IgD-negative memory B cell (primary cell): Measurements from ENCODE around the gene ZP3. TPM values are rescaled to one million over a fixed set of nuclear protein-coding genes. Genes with fewer than 3 reads are reported as not detected.
"Not testable (repeated sequence)": the region's sequence is repeated elsewhere in the genome, so short reads cannot be mapped to it uniquely, and the experiment has no call there.

ENCODE experiments used
- H3K27ac Mint-ChIP-seq, 3 donors: one replicate each; pipeline ENCODE4 v1.8.0; 2020 to 2022; ENCODE audit warnings: mild to moderate bottlenecking in 3 of 3, mixed read lengths in 3 of 3, moderate library complexity in 1 of 3
- H3K27me3 Mint-ChIP-seq: one replicate; pipeline ENCODE4 v1.8.0; 2021; ENCODE audit warnings: mixed read lengths
- H3K36me3 Mint-ChIP-seq: one replicate; pipeline ENCODE4 v1.8.0; 2020; ENCODE audit warnings: mild to moderate bottlenecking, mixed read lengths
- H3K4me1 Mint-ChIP-seq, 3 donors: one replicate each; pipeline ENCODE4 v1.8.0; 2020 to 2022; ENCODE audit warnings: mixed read lengths in 3 of 3, mild to moderate bottlenecking in 1 of 3
- H3K4me3 Mint-ChIP-seq, 4 donors: one replicate each; pipeline ENCODE4 v1.8.0; 2020 to 2022; ENCODE audit warnings: mild to moderate bottlenecking in 4 of 4, mixed read lengths in 4 of 4, moderate library complexity in 3 of 4
- H3K9me3 Mint-ChIP-seq, 3 donors: one replicate each; pipeline ENCODE4 v1.8.0; 2020 to 2021; ENCODE audit warnings: mixed read lengths in 3 of 3, mild to moderate bottlenecking in 1 of 3
- polyA plus RNA-seq: library from polyadenylated mRNA; unstranded; fragments of 300-500 nt; fragmentation: Illumina TruSeq; gene quantifications from one replicate; pipeline ENCODE4 v1.2.3, GENCODE V29; 2021

The ZP3 gene
- polyA plus RNA-seq, 1 donor from 2014 or later: 4.1 TPM

GRCh38 chr7:76423666-76424412, 911 bp upstream of the ZP3 start:
- H3K27me3 Mint-ChIP-seq: peaks cover 8% of the 10 kb centered on the region
- H3K4me3 Mint-ChIP-seq: no peak overlapping the region
- no peak overlapping the region for H3K27ac Mint-ChIP-seq

GRCh38 chr7:76425156-76425555, 406 bp downstream of the ZP3 start:
- peak overlapping the region in 1 of 3 donors; percentile 54 for H3K27ac Mint-ChIP-seq
- H3K27me3 Mint-ChIP-seq: peaks cover 8% of the 10 kb centered on the region
- peaks cover 0 to 12% (median 12%) of the 10 kb centered on the region in 3 donors for H3K4me1 Mint-ChIP-seq
- peaks cover 0 to 3% (median 0%) of the 10 kb centered on the region in 3 donors for H3K9me3 Mint-ChIP-seq
- H3K4me3 Mint-ChIP-seq: no peak overlapping the region
- no peaks in the 10 kb centered on the region for H3K36me3 Mint-ChIP-seq

More at GRCh38 chr7:76423666-76424412, 911 bp upstream of the ZP3 start:
- Mint-ChIP-seq H3K36me3 (no peaks in the 10 kb centered on the region), H3K9me3 (peaks cover 0 to 4% (median 0%) of the 10 kb centered on the region in 3 donors), H3K4me1 (peaks cover 0 to 13% (median 10%) of the 10 kb centered on the region in 3 donors)

GRCh38 chr7:76425558-76425957, 808 bp downstream of the ZP3 start:
- H3K36me3 Mint-ChIP-seq, H3K27ac Mint-ChIP-seq, H3K27me3 Mint-ChIP-seq, H3K4me3 Mint-ChIP-seq, H3K9me3 Mint-ChIP-seq: not testable (repeated sequence)
- H3K4me1 Mint-ChIP-seq: peaks cover 0 to 12% (median 12%) of the 10 kb centered on the region in 3 donors

- Mint-ChIP-seq H3K36me3 (no peaks in the 10 kb centered on the region), H3K9me3 (no peaks in the 10 kb centered on the region), H3K4me1 (peaks cover 0 to 12% (median 12%) of the 10 kb centered on the region in 3 donors), H3K27me3 (peaks cover 8% of the 10 kb centered on the region), H3K4me3 (no peak overlapping the region), H3K27ac (no peak overlapping the region)
Measured at GRCh38 chr7:76426246-76426645, 1.5 kb downstream of the ZP3 start.

- no peaks in the 10 kb centered on the region for H3K9me3 Mint-ChIP-seq
- peaks cover 0 to 12% (median 9%) of the 10 kb centered on the region in 3 donors for H3K4me1 Mint-ChIP-seq
- H3K27me3 Mint-ChIP-seq: peaks cover 4% of the 10 kb centered on the region
- H3K4me3 Mint-ChIP-seq: no peak overlapping the region
- no peak overlapping the region for H3K27ac Mint-ChIP-seq
- H3K36me3 Mint-ChIP-seq: no peaks in the 10 kb centered on the region
Measured at GRCh38 chr7:76427635-76428034, 2.9 kb downstream of the ZP3 start.

GRCh38 chr7:76428149-76428823, 3.5 kb downstream of the ZP3 start:
- no peaks in the 10 kb centered on the region for H3K9me3 Mint-ChIP-seq

GRCh38 chr7:76428868-76429805, 4.4 kb downstream of the ZP3 start:
- H3K27ac Mint-ChIP-seq: no peak overlapping the region
- H3K9me3 Mint-ChIP-seq: no peaks in the 10 kb centered on the region
- no peaks in the 10 kb centered on the region for H3K27me3 Mint-ChIP-seq
- H3K4me1 Mint-ChIP-seq: peaks cover 0 to 9% (median 9%) of the 10 kb centered on the region in 3 donors
- no peak overlapping the region for H3K4me3 Mint-ChIP-seq
- no peaks in the 10 kb centered on the region for H3K36me3 Mint-ChIP-seq

More at GRCh38 chr7:76428149-76428823, 3.5 kb downstream of the ZP3 start:
- Mint-ChIP-seq H3K4me1 (peaks cover 0 to 12% (median 9%) of the 10 kb centered on the region in 3 donors), H3K36me3 (no peaks in the 10 kb centered on the region), H3K27me3 (no peaks in the 10 kb centered on the region), H3K27ac (no peak overlapping the region), H3K4me3 (no peak overlapping the region)

GRCh38 chr7:76430211-76430610, 5.5 kb downstream of the ZP3 start:
- Mint-ChIP-seq H3K27ac (no peak overlapping the region), H3K4me1 (peaks cover 0 to 2% (median 1%) of the 10 kb centered on the region in 3 donors), H3K4me3 (no peak overlapping the region), H3K9me3 (no peaks in the 10 kb centered on the region), H3K27me3 (no peaks in the 10 kb centered on the region), H3K36me3 (no peaks in the 10 kb centered on the region)

GRCh38 chr7:76430836-76431235, 6.1 kb downstream of the ZP3 start:
- Mint-ChIP-seq H3K27ac (no peak overlapping the region), H3K9me3 (no peaks in the 10 kb centered on the region), H3K27me3 (no peaks in the 10 kb centered on the region), H3K36me3 (no peaks in the 10 kb centered on the region), H3K4me3 (peak overlapping the region in 1 of 4 donors; percentile 43), H3K4me1 (peaks cover 0 to 2% (median 1%) of the 10 kb centered on the region in 3 donors)

- H3K27me3 Mint-ChIP-seq, H3K4me1 Mint-ChIP-seq, H3K9me3 Mint-ChIP-seq, H3K4me3 Mint-ChIP-seq, H3K36me3 Mint-ChIP-seq: not testable (repeated sequence)
- H3K27ac Mint-ChIP-seq: peak overlapping the region in 1 of 3 donors; percentile 31
Measured at GRCh38 chr7:76437873-76438272, 13.1 kb downstream of the ZP3 start.

- H3K27me3 Mint-ChIP-seq, H3K36me3 Mint-ChIP-seq, H3K4me1 Mint-ChIP-seq, H3K9me3 Mint-ChIP-seq, H3K27ac Mint-ChIP-seq, H3K4me3 Mint-ChIP-seq: not testable (repeated sequence)
Measured at GRCh38 chr7:76439120-76439888, 14.6 kb downstream of the ZP3 start.

- not testable (repeated sequence) for H3K27me3 Mint-ChIP-seq, H3K4me1 Mint-ChIP-seq, H3K36me3 Mint-ChIP-seq, H3K27ac Mint-ChIP-seq, H3K9me3 Mint-ChIP-seq
- H3K4me3 Mint-ChIP-seq: peak overlapping the region in 1 of 4 donors; percentile 7
Measured at GRCh38 chr7:76440404-76440803, 15.7 kb downstream of the ZP3 start.

GRCh38 chr7:76441792-76442191, 17.0 kb downstream of the ZP3 start:
- H3K9me3 Mint-ChIP-seq, H3K4me1 Mint-ChIP-seq: not testable (repeated sequence)

GRCh38 chr7:76442664-76443446, 18.1 kb downstream of the ZP3 start:
- H3K27ac Mint-ChIP-seq, H3K9me3 Mint-ChIP-seq, H3K4me3 Mint-ChIP-seq, H3K27me3 Mint-ChIP-seq, H3K4me1 Mint-ChIP-seq, H3K36me3 Mint-ChIP-seq: not testable (repeated sequence)

More at GRCh38 chr7:76441792-76442191, 17.0 kb downstream of the ZP3 start:
- not testable (repeated sequence) for H3K27me3 Mint-ChIP-seq, H3K36me3 Mint-ChIP-seq, H3K4me3 Mint-ChIP-seq, H3K27ac Mint-ChIP-seq
